GM21723 (cell line): ENCODE data around the gene LPP.
"Not testable (repeated sequence)": the region's sequence is repeated elsewhere in the genome, so short reads cannot be mapped to it uniquely, and the experiment has no call there.

Source experiments
- ATAC-seq: cut with Tn5 transposase; IDR thresholded peaks from one replicate; pipeline ENCODE4 v1.9.1; 2021; ENCODE audit warnings: mild to moderate bottlenecking, moderate library complexity; ENCODE audit not compliant: unreplicated experiment

Gene LPP

GRCh38 chr3:188154014-188154808 lies at the start of gene LPP:
Gene LPP, plus strand, starts transcription at chr3:188154157. Its CDS starts 251,964 bp downstream, at chr3:188406121.
- ATAC-seq, result peak; percentile 86

GRCh38 chr3:188106006-188106405 lies 48.0 kb upstream of the LPP start:
- ATAC-seq, result no peak

- no peak for ATAC-seq
Observed at GRCh38 chr3:188106454-188106853, 47.5 kb upstream of the LPP start.

GRCh38 chr3:188106887-188107830 lies 46.8 kb upstream of the LPP start:
- ATAC-seq, result no peak

GRCh38 chr3:188108703-188109412 lies 45.1 kb upstream of the LPP start:
- no peak for ATAC-seq

- no peak for ATAC-seq
Observed at GRCh38 chr3:188111002-188111584, 42.9 kb upstream of the LPP start.

GRCh38 chr3:188113756-188114155 lies 40.2 kb upstream of the LPP start:
- ATAC-seq, result no peak

GRCh38 chr3:188119846-188120245 lies 34.1 kb upstream of the LPP start:
- no peak for ATAC-seq

- ATAC-seq, result no peak
Observed at GRCh38 chr3:188122571-188123169, 31.3 kb upstream of the LPP start.

GRCh38 chr3:188123170-188123905 lies 30.6 kb upstream of the LPP start:
- no peak for ATAC-seq

- ATAC-seq, result no peak
Observed at GRCh38 chr3:188124184-188124583, 29.8 kb upstream of the LPP start.

GRCh38 chr3:188125076-188125475 lies 28.9 kb upstream of the LPP start:
- ATAC-seq, result no peak

GRCh38 chr3:188126276-188126675 lies 27.7 kb upstream of the LPP start:
- ATAC-seq, result no peak

- no peak for ATAC-seq
Observed at GRCh38 chr3:188126934-188127333, 27.0 kb upstream of the LPP start.

GRCh38 chr3:188128905-188129304 lies 25.1 kb upstream of the LPP start:
- no peak for ATAC-seq

- ATAC-seq, result not testable (repeated sequence)
Observed at GRCh38 chr3:188131023-188131422, 22.9 kb upstream of the LPP start.

GRCh38 chr3:188133219-188133618 lies 20.7 kb upstream of the LPP start:
- no peak for ATAC-seq

GRCh38 chr3:188133646-188134045 lies 20.3 kb upstream of the LPP start:
- ATAC-seq, result no peak

- no peak for ATAC-seq
Observed at GRCh38 chr3:188134079-188134478, 19.9 kb upstream of the LPP start.

- no peak for ATAC-seq
Observed at GRCh38 chr3:188134856-188135255, 19.1 kb upstream of the LPP start.
